ENCODE measurements around the gene PHF21A.
"Not testable (repeated sequence)": the region's sequence is repeated elsewhere in the genome, so short reads cannot be mapped to it uniquely, and the experiment has no call there.

The PHF21A gene

GRCh38 chr11:45919806-45920530, 201.3 kb downstream of the PHF21A start:
- no peak for DNase-seq

GRCh38 chr11:45918962-45919675, 202.1 kb downstream of the PHF21A start:
- DNase-seq, result no peak

- peak; percentile 35 for DNase-seq
These were observed 202.8 kb downstream of the PHF21A start for GRCh38 chr11:45918331-45918941.

- peak; percentile 99 for DNase-seq
These were observed 203.5 kb downstream of the PHF21A start, which contains the start of gene PEX16 for GRCh38 chr11:45917623-45918330. TSS of gene PEX16 (minus strand) at chr11:45917877. CDS start at chr11:45917811, 66 bp downstream.

GRCh38 chr11:45917286-45917622, 204.0 kb downstream of the PHF21A start:
- no peak for DNase-seq

GRCh38 chr11:45915446-45915845, 205.8 kb downstream of the PHF21A start:
- no peak for DNase-seq

DNA sequence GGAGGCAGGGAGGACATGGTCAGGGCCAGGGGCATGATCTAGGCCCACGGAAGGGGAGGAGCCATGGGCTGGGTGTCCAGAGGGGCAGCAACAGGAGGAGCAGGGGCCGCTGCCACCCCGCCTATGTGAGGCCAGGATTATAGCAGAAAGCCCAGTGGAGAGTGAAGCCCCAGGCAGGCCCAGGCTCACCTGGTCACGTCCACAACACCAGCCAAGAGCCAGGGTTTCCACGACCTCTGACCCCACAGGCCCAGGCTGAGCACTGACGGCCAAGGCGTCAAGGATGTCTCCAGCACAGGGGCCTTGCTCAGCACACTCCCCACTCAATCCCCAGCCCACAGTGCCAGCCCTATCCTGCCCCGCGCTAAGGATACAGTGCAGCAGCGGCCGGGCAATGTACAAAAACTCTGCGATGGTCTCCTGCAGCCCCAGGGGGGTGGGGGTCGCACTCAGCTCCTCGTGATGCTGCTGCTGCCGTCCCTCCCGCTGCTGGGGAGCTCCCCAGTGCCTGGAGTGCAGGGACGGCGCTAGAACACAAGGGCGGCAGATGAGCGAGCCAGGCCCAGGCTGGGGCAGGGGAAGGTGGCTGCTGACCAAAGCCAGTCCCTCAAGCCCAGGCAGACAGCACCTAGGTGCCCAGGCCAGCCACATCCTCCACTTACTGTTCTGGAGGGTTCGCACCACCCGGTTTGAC, 207.2 kb downstream of the PHF21A start:
- no peak for DNase-seq

DNA sequence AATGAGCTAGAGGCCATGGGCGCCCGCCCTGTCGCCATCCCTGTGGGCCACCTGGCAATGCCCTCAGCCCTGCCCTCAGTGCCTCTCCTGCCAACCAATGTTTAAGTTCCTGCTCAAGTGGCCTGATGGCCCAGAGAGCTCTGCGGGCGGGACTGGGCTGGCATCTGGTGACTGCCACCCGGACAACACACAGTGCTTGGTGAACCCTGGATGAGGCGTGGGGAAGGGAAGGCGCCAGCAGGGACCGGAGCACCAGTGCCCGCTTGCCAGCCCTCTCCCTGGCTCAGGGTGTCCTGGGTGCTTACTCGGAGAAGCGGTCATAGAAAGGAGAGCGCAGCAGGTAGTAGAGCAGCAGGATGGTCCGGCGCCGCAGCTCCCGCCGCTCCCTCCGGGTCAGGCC, 207.7 kb downstream of the PHF21A start:
- DNase-seq, result no peak

GRCh38 chr11:45910623-45911022, 210.6 kb downstream of the PHF21A start:
- DNase-seq, result no peak

GRCh38 chr11:45909594-45910475, 211.4 kb downstream of the PHF21A start:
- DNase-seq, result no peak

GRCh38 chr11:45907911-45908370, 213.3 kb downstream of the PHF21A start:
- no peak for DNase-seq

DNA sequence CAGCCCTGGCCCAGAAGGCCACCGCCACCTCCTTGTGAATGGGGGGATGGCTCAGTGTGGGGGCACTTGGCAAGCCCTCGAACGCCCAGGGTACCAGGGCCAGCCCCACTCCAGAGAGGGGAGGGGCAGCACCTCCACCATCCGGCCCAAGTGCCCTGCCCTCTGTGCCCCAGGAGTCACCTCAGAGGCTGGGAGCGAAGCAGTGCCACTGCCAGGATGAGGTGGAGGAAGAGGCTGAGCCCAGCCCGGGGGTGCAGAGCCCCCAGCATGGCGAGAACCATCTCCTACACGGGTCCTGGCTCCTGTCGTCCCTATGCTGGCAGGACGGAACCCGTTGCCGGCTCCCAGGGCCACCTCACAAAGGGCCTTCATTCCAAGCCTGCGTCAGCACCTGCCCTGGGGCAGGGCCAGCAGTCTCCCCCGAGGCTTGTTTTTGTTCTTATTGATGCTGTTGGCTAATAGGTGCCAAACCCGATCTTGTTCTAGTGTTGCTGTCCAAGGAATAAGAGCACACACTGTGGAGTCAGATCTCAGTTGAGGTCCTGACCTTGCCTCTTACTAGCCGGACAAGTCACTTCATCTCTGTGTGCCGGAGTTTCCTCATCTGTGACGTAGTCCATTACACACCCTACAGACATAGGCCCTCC, 214.2 kb downstream of the PHF21A start, which contains the start of gene FREY1:
FREY1 (minus strand) TSS at position 307 of the 647 bp plus-strand sequence; CDS start at position 281, 26 bp downstream.
- no peak for DNase-seq

GRCh38 chr11:45906096-45906682, 215.1 kb downstream of the PHF21A start:
- DNase-seq, result no peak

- DNase-seq, result not testable (repeated sequence)
These were observed 215.7 kb downstream of the PHF21A start for GRCh38 chr11:45905576-45905975.

- no peak for DNase-seq
These were observed 216.2 kb downstream of the PHF21A start for GRCh38 chr11:45905095-45905494.

DNA sequence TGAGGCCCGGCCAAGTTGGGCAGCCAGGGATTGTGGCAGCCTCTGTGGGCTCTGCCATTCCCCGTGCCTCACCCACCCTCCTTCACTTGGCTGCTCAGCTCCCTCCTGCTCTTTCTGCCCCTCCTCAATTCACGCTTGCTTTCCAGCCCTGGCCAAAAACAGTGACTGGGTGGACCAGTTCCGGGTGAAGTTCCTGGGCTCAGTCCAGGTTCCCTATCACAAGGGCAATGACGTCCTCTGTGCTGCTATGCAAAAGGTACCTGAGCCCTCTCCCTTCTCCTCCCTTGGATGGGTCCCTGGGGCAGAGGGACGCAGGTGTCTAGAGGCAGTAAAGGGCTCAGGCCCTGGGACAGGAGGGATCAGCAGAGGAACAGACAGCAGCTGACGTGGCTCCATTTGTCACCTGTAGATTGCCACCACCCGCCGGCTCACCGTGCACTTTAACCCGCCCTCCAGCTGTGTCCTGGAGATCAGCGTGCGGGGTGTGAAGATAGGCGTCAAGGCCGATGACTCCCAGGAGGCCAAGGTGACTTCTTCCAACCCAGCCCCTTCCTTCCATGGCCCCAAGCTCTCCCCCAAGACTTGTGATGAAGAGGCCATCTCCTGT, 216.8 kb downstream of the PHF21A start:
- no peak for DNase-seq

DNA sequence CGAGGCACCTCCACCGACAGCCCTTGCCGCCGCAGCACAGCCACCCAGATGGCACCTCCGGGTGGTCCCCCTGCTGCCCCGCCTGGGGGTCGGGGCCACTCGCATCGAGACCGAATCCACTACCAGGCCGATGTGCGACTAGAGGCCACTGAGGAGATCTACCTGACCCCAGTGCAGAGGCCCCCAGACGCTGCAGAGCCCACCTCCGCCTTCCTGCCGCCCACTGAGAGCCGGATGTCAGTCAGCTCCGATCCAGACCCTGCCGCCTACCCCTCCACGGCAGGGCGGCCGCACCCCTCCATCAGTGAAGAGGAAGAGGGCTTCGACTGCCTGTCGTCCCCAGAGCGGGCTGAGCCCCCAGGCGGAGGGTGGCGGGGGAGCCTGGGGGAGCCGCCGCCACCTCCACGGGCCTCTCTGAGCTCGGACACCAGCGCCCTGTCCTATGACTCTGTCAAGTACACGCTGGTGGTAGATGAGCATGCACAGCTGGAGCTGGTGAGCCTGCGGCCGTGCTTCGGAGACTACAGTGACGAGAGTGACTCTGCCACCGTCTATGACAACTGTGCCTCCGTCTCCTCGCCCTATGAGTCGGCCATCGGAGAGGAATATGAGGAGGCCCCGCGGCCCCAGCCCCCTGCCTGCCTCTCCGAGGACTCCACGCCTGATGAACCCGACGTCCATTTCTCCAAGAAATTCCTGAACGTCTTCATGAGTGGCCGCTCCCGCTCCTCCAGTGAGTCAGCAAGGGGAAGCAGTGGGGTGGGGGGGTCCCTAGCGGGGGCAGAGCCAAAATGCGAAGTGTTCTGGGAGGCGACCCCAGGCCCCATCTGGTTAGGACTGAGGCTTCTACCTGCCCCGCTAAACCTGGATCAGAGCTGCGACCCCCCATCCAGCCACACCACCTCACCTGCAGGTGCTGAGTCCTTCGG, 218.5 kb downstream of the PHF21A start:
- no peak for DNase-seq

GRCh38 chr11:45901626-45902025, 219.6 kb downstream of the PHF21A start:
- DNase-seq, result no peak

Data from central memory CD4-positive, alpha-beta T cell (primary cell).